AG04450 (cell line): ENCODE measurements around the gene CAMK2D. TPM values are rescaled to one million over a fixed set of nuclear protein-coding genes. Genes with fewer than 3 reads are reported as not detected.

Source experiments
- CTCF ChIA-PET: fragments of 300-600, 350-600 bp; formaldehyde crosslinking; extraction: SDS; loops from one replicate; lab custom pipeline; 2022; ENCODE audit warnings: antibody characterized with exemption, inconsistent platforms; lab: Charles Lee
- POLR2A ChIA-PET: fragments of 350-600 bp; formaldehyde crosslinking; extraction: SDS; loops from one replicate; lab custom pipeline; 2021; ENCODE audit warnings: antibody characterized with exemption, inconsistent platforms; lab: Yijun Ruan, JAX
- DNase-seq: peaks from one replicate; pipeline ENCODE4 v3.0.0-alpha.2; 2011; ENCODE audit warnings: low read depth, low spot score
- H3K27ac ChIP-seq: one replicate; pipeline ENCODE4 v1.5.1; 2012; ENCODE audit warnings: low read depth, low read length, control low read depth
- H3K27me3 ChIP-seq: one replicate; pipeline ENCODE4 v1.6.0; 2012; ENCODE audit warnings: low read length; ENCODE audit not compliant: control insufficient read depth, insufficient read depth
- H3K4me3 ChIP-seq: 2 replicates; pipeline ENCODE4 v1.5.1; 2011; ENCODE audit warnings: mild to moderate bottlenecking, low read depth, low read length, control low read depth
- H3K9me3 ChIP-seq: 2 replicates; pipeline ENCODE4 v1.5.1; 2012; ENCODE audit warnings: low read length; ENCODE audit not compliant: control insufficient read depth, insufficient read depth
- polyA plus RNA-seq: library from polyadenylated mRNA; depleted of rRNA; stranded (reverse); fragments of >200 nt; gene quantifications from 2 replicates; pipeline ENCODE4 v1.2.3, GENCODE V29; 2011
- TF ChIP-seq, protein P1 (sequence below): IDR thresholded peaks from 2 replicates; pipeline ENCODE4 v1.5.1; 2011; ENCODE audit warnings: low read depth, low read length, control low read depth, inconsistent platforms

The CAMK2D gene
- polyA plus RNA-seq, 1 experiment, result 105 TPM

DNA sequence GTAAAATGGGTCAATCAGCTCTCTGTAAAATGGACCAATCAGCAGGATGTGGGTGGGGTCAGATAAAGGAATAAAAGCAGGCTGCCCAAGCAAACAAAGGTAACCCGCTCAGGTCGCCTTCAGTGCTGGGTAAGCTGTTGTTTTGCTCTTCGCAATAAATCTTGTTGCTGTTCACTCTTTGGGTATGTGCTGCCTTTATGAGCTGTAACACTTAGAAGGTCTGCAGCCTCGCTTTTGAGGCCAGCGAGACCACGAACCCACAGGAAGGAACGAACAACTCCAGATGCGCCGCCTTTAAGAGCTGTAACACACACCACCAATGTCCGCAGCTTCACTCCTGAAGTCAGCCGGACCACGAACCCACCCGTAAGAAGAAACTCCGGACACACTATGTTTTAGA lies 11.5 kb upstream of the CAMK2D start:
- Histone ChIP-seq H3K9me3 (peaks cover 8% of the 10 kb centered on the region), H3K27ac (no peak overlapping the region), H3K4me3 (no peak overlapping the region), H3K27me3 (no peaks in the 10 kb centered on the region)
- ChIA-PET CTCF (no interaction called here), POLR2A (no interaction called here)
- TF ChIP-seq, protein P1, sequence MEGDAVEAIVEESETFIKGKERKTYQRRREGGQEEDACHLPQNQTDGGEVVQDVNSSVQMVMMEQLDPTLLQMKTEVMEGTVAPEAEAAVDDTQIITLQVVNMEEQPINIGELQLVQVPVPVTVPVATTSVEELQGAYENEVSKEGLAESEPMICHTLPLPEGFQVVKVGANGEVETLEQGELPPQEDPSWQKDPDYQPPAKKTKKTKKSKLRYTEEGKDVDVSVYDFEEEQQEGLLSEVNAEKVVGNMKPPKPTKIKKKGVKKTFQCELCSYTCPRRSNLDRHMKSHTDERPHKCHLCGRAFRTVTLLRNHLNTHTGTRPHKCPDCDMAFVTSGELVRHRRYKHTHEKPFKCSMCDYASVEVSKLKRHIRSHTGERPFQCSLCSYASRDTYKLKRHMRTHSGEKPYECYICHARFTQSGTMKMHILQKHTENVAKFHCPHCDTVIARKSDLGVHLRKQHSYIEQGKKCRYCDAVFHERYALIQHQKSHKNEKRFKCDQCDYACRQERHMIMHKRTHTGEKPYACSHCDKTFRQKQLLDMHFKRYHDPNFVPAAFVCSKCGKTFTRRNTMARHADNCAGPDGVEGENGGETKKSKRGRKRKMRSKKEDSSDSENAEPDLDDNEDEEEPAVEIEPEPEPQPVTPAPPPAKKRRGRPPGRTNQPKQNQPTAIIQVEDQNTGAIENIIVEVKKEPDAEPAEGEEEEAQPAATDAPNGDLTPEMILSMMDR, result no peak
- no peak for DNase-seq

DNA sequence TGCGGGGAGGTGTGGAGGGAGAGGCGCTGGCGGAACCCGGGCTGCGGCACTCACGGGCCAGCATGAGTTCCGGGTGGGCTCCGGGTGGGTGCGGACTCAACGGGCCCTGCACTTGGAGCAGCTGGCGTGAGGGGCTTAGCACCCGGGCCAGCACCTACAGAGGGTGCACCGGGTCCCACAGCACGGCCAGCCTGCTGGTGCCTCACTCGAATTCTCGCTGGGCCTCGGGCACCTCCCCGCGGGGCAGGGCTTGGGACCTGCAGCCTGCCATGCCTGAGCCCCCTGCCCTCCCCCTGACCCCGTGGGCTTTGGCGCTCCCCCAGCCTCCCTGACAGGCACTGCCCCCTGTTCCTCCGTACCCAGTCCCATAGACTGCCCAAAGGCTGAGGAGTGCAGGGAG lies 10.8 kb upstream of the CAMK2D start:
- H3K27me3 ChIP-seq, result no peaks in the 10 kb centered on the region
- no peak overlapping the region for H3K4me3 ChIP-seq
- peaks cover 8% of the 10 kb centered on the region for H3K9me3 ChIP-seq
- no peak overlapping the region for H3K27ac ChIP-seq
- TF ChIP-seq, protein P1, result no peak
- no peak for DNase-seq
- ChIA-PET POLR2A (no interaction called here), CTCF (no interaction called here)

DNA sequence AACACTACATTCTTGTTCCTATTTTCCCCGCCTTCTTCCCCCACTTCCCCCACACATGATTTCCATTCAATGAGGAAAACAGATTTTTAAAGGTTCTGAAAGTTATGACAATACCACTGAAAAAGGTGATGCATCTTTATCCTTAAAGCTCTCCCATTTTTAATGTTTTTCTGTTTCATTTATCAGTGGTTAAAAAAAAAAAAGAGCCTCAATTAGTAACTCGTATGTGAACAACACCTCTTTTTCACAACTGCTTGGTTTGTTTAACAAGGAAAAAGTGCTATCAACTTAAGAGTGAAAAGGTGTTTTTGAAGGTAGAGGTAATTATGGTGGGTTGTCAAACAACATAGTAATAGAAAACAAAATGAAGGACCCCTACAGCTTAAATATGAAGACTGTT lies 8.2 kb upstream of the CAMK2D start:
- peaks cover 8% of the 10 kb centered on the region for H3K9me3 ChIP-seq
- POLR2A ChIA-PET, result no interaction called here
- H3K4me3 ChIP-seq, result no peak overlapping the region
- H3K27ac ChIP-seq, result no peak overlapping the region
- TF ChIP-seq, protein P1, result no peak
- H3K27me3 ChIP-seq, result no peaks in the 10 kb centered on the region
- no peak for DNase-seq
- CTCF ChIA-PET, result no interaction called here

DNA sequence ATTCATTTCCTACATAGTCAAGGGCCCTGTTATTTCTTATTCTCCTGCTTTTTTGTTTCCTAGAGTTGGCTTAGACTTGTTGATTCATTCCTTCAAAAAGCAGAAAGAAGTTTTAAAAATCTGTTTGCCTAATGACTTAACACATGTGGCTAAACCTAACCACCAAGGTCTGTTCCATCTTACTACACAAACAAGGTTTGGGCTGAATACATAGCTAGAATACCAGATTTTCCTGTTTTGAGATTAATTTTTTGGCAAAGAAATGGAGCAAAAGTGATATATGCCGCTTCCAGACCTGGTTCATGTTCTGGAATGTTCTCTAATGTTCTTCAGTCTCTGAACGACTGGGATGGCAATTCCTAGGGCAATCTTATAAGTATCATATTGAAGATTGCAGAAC lies 7.4 kb upstream of the CAMK2D start:
- POLR2A ChIA-PET, result no interaction called here
- CTCF ChIA-PET, result no interaction called here
- no peak for DNase-seq
- Histone ChIP-seq H3K4me3 (no peak overlapping the region), H3K27ac (no peak overlapping the region), H3K27me3 (no peaks in the 10 kb centered on the region), H3K9me3 (peaks cover 8% of the 10 kb centered on the region)
- TF ChIP-seq, protein P1, result no peak

DNA sequence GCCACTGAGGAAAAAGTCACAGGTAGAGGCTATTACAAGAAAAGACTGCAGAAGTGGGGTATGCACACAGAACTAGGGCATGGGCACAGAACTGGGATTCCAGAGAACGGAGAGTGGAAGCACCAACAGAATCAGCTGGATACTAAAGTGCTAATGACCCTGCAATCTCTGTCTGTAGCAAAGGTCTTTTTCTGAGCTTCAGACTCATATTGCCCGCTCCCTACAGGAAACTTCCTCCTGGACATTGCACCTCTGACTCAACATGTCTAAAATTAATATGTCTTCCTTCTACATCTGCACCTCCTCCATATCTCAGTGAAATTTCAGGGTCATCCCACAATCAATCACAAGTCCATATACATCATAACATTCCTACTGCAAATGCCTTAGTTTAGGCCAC lies 5.3 kb upstream of the CAMK2D start:
- Histone ChIP-seq H3K27me3 (no peaks in the 10 kb centered on the region), H3K27ac (no peak overlapping the region), H3K4me3 (no peak overlapping the region), H3K9me3 (no peaks in the 10 kb centered on the region; the same call in 1 of the 2 replicates)
- TF ChIP-seq, protein P1, result no peak
- ChIA-PET CTCF (interaction anchor here (0.8 kb wide), 1 partner anchor 15 kb away, joined by 5 read pairs; no protein-coding TSS in a partner anchor), POLR2A (no interaction called here)
- no peak for DNase-seq
